Chondrocyte (in vitro differentiated cells): ENCODE measurements around the gene ZBTB44. TPM values are rescaled to one million over a fixed set of nuclear protein-coding genes. Genes with fewer than 3 reads are reported as not detected.

Experiments used
- DNase-seq: peaks from one replicate; pipeline ENCODE4 v3.0.0; 2021; ENCODE audit warnings: mixed read lengths, low spot score
- H3K27ac Mint-ChIP-seq: one replicate; pipeline ENCODE4 v1.8.0; 2021; ENCODE audit warnings: mild to moderate bottlenecking, moderate library complexity, mixed read lengths; ENCODE audit not compliant: unreplicated experiment
- H3K27me3 Mint-ChIP-seq: 2 replicates; pipeline ENCODE4 v1.8.0; 2021; ENCODE audit warnings: low read depth, mixed read lengths
- H3K36me3 Mint-ChIP-seq: 2 replicates; pipeline ENCODE4 v1.8.0; 2021; ENCODE audit warnings: low read depth, mixed read lengths
- H3K4me1 Mint-ChIP-seq: 2 replicates; pipeline ENCODE4 v1.8.0; 2021; ENCODE audit warnings: low read depth, mild to moderate bottlenecking, mixed read lengths
- H3K4me3 Mint-ChIP-seq: one replicate; pipeline ENCODE4 v1.8.0; 2021; ENCODE audit warnings: mild to moderate bottlenecking, moderate library complexity, mixed read lengths; ENCODE audit not compliant: unreplicated experiment
- H3K9me3 Mint-ChIP-seq: 2 replicates; pipeline ENCODE4 v1.8.0; 2021; ENCODE audit warnings: low read depth, mixed read lengths
- CTCF ChIP-seq: fragments of 200-600 bp; sonication (generic); IDR thresholded peaks from 2 replicates; pipeline ENCODE4 v1.5.0; 2021; ENCODE audit warnings: antibody characterized with exemption, mild to moderate bottlenecking, moderate library complexity
- total RNA-seq: library from RNA; stranded (reverse); gene quantifications from 3 replicates; pipeline ENCODE4 v1.2.1, GENCODE V29; 2021

The ZBTB44 gene
- total RNA-seq, 1 donor from 2014 or later: 21.2 TPM

- Mint-ChIP-seq H3K27ac (no peak overlapping the region), H3K4me1 (no peaks in the 10 kb centered on the region), H3K27me3 (peaks cover 41% of the 10 kb centered on the region), H3K4me3 (no peak overlapping the region), H3K36me3 (peaks cover 3% of the 10 kb centered on the region), H3K9me3 (no peaks in the 10 kb centered on the region)
- DNase-seq: no peak
- no peak for TF ChIP-seq CTCF
These were observed 104.5 kb downstream of the ZBTB44 start for GRCh38 chr11:130209954-130210854.

GRCh38 chr11:130209128-130209932 lies 105.4 kb downstream of the ZBTB44 start:
- no peak overlapping the region for H3K4me3 Mint-ChIP-seq
- DNase-seq: no peak

GRCh38 chr11:130208241-130209127 lies 106.2 kb downstream of the ZBTB44 start:
- no peak for DNase-seq
- Mint-ChIP-seq H3K9me3 (no peaks in the 10 kb centered on the region), H3K4me1 (no peaks in the 10 kb centered on the region), H3K27me3 (peaks cover 31% of the 10 kb centered on the region), H3K36me3 (peaks cover 1% of the 10 kb centered on the region), H3K27ac (no peak overlapping the region), H3K4me3 (no peak overlapping the region)
- no peak for TF ChIP-seq CTCF

More at GRCh38 chr11:130209128-130209932, 105.4 kb downstream of the ZBTB44 start:
- peaks cover 1% of the 10 kb centered on the region for H3K36me3 Mint-ChIP-seq
- H3K9me3 Mint-ChIP-seq: no peaks in the 10 kb centered on the region
- H3K4me1 Mint-ChIP-seq: no peaks in the 10 kb centered on the region
- TF ChIP-seq CTCF: no peak
- H3K27ac Mint-ChIP-seq: no peak overlapping the region
- H3K27me3 Mint-ChIP-seq: peaks cover 37% of the 10 kb centered on the region

- Mint-ChIP-seq H3K27ac (no peak overlapping the region), H3K4me1 (no peaks in the 10 kb centered on the region), H3K27me3 (peaks cover 25% of the 10 kb centered on the region), H3K4me3 (no peak overlapping the region), H3K9me3 (peaks cover 3% of the 10 kb centered on the region), H3K36me3 (peaks cover 5% of the 10 kb centered on the region)
- TF ChIP-seq CTCF: no peak
- no peak for DNase-seq
These were observed 108.6 kb downstream of the ZBTB44 start for GRCh38 chr11:130206141-130206540.
